HG03196 (cell line): ENCODE results near the gene DGAT2L6.
"Not testable (repeated sequence)": the region's sequence is repeated elsewhere in the genome, so short reads cannot be mapped to it uniquely, and the experiment has no call there.

Experiments
- ATAC-seq: cut with Tn5 transposase; IDR thresholded peaks from one replicate; pipeline ENCODE4 v1.9.1; 2021; ENCODE audit not compliant: unreplicated experiment

Gene DGAT2L6

DNA sequence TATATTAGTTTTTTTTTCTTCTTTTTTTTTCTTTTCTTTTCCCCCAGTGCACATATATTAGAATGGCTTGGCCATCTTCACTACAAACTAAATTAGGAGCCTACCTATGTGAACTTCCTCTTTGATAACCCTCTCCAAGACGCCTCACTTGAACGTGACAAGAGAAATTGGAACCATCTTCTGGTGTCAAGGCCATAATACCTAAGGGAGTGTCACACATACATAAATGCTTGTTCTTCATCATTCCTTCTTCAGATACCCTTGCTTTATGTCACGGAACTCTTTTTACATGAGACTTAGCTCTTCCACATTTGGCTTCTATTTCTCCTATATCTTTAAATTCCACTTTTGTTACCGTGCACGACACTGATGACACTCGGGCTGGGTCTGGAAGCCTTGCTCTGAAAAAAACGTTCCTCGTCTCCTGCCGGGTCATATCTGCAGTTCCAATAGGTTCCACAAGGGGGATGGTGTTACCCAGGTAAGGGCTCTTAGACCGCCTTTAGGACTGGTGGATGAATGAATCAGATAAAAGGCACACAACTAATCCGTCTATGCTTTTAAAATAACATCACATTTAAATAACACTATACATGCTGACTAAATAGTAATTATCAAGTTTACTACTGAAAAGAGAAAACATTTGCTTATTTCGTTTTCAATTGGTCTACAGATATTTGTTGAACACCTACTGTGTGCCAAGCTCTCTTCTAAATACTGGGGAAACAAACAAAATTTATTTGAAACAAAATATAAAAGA, 19.9 kb downstream of the DGAT2L6 start:
- no peak for ATAC-seq

- no peak for ATAC-seq
These were observed 24.4 kb downstream of the DGAT2L6 start for GRCh38 chrX:70201732-70202131.

DNA sequence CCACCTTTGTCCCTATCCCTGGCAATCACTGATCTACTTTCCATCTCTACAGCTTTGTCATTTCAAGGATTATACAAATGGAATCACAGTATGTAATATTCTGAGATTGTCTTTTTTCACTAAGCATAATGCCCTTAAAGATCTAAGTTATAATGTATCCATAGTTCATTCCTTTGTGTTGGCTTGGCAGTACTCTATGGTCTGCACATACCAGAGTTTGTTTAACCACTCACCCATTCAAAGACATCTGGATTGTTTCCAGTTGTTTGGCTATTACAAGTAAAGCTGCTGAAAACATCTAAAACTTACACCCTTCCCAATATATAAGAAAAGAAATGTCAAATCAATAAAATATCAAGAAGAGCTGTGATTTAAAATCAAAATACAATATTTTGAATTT, 31.2 kb downstream of the DGAT2L6 start:
- ATAC-seq, result no peak

DNA sequence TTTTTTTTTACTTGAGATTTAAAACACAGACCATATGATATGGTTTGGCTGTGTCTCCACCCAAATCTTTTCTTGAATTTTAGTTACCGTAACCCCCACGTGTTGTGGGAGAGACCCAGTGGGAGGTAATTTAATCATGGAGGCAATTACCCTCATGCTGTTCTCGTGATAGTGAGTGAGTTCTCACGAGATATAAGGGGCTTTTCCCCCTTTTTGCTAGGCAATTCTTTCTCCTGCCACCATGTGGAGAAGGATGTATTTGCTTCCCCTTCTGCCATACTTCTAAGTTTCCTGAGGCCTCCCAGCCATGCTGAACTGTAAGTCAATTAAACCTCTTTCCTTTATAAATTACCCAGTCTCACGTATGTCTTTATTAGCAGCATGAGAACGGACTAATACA, 32.3 kb downstream of the DGAT2L6 start:
- not testable (repeated sequence) for ATAC-seq

DNA sequence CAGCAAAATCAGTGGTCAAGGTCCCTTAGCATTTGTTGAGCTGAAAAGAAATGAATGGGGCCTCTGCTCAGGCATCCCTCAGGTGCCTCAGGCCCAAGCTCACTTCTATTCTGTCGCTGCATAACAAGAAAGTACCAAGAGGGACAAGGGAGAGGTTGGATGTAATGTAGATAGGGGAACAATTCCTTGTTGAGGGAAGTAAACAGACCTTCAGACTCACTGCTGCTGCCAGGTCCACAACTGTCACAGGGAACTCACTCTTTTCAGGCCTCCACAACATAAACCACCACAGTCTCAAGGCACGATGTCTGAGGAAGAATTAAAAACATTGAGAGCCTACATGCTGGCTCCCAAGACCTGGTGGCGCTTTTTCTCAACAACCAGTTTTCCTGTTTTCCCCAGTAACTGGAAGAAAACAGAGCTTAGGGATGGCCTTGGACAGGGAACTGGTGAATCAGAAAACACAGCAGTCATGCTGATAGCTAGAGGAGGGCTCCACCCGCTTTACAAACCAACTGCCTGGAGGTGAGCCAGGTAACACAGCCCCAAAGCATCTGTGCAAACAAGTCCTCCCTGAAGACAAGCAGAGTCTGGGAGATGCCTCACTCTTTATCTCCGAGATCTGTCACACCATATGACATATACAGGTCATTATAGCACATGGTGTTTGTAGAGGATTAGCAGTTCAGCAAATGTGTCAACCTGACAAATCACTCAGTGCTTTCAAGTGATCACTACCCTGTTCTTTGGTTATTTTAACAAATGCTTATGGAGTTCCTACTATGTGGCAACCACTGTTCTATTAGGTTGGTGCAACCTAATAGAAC, 42.9 kb downstream of the DGAT2L6 start:
- ATAC-seq, result no peak

DNA sequence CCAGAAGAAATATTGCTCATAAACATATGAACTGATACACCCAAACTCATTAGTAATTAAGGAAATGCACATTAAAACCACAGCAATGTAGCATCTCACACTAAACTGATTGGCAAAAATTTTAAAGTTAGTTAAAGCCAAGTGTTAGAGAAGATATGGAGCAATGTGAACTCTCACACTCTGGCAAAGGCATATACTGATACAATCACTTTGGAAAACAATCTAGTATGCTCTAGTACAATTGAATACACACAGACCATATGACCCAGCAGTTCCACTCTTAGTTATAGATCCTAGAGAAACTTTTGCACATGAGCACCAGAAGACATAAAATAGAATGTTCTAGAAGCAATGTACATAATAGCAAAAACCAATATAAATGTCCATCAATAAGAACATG, 48.8 kb downstream of the DGAT2L6 start:
- no peak for ATAC-seq

DNA sequence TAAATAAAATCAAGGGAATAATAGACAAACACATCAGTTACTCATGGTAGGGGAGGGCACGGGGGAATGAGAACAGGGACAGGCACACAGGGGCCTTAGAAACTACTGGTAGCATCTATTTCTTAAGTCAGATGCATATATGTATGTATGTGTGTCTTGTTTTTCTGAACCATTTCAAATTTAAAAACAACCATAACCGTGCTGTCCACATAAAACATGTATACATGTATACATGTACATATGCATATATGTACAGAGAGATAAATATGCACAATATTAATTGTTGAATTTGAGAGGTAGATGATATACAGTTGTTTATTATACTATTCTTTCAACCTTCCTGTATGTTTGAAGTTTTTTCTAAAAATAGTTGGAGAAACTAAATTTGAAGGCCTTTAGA, 49.4 kb downstream of the DGAT2L6 start:
- ATAC-seq, result no peak

GRCh38 chrX:70231666-70232065, 54.4 kb downstream of the DGAT2L6 start:
- no peak for ATAC-seq

DNA sequence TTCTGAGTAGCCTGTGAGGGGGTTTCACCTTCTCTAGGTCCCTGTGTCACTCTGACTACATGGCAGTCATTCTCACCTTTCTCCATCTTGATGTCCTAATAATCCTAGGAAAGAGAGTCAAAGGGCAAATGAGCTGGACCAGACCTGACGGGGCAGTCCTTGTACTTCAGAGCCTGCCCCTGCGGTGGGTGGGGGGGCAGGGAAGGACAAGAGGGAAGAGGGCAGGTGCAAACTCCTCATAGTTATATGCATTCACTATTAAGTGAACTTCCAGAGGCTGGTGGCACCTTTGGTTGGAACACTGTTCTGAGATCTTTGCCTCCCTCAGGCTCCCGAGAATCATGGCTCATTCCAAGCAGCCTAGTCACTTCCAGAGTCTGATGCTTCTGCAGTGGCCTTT, 57.1 kb downstream of the DGAT2L6 start, which contains the start of gene AWAT1:
Gene AWAT1, plus strand, starts transcription at position 301 of the 400 bp plus-strand sequence. Its CDS starts 41 bp downstream, at position 342.
- no peak for ATAC-seq

- ATAC-seq, result no peak
These were observed 63.5 kb downstream of the DGAT2L6 start for GRCh38 chrX:70240751-70241150.

DNA sequence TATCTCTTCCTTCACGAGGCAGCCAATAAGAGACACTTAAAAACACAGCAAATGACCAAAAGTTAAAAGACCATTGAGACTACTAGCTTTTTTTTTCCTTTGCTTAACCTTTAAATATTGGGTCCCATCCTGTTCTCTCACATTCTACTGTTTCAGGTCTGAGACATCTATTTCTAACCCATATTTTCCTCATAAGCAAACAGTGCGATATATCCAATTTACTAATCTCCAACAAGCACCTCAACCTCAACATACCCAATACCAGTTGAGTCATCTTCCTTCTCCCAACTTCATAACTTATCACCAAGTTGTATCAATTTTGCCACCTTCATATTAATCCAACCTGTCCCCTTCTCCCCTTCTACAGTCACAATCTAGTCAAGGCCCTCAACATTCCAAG, 64.2 kb downstream of the DGAT2L6 start:
- ATAC-seq, result no peak

DNA sequence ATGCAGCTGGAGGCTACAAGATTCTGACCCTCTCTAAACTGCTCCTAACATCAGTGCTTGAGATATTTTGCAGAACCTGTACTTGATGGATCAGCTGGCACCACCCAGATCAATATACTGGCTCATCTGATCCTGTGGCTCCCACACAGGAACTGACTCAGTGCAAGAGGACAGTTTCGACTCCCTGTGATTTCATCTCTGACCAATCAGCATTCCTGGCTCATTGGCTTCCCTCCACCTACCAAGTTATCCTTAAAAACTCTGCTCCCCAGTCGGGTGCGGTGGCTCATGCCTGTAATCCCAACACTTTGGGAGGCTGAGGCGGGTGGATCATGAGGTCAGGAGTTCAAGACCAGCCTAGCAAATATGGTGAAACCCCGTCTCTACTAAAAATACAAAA, 66.3 kb downstream of the DGAT2L6 start:
- not testable (repeated sequence) for ATAC-seq

- no peak for ATAC-seq
These were observed 67.6 kb downstream of the DGAT2L6 start for GRCh38 chrX:70244881-70245280.

GRCh38 chrX:70247252-70247651, 70.0 kb downstream of the DGAT2L6 start:
- ATAC-seq, result no peak

- ATAC-seq, result no peak
These were observed 75.2 kb downstream of the DGAT2L6 start for GRCh38 chrX:70252491-70252890.

DNA sequence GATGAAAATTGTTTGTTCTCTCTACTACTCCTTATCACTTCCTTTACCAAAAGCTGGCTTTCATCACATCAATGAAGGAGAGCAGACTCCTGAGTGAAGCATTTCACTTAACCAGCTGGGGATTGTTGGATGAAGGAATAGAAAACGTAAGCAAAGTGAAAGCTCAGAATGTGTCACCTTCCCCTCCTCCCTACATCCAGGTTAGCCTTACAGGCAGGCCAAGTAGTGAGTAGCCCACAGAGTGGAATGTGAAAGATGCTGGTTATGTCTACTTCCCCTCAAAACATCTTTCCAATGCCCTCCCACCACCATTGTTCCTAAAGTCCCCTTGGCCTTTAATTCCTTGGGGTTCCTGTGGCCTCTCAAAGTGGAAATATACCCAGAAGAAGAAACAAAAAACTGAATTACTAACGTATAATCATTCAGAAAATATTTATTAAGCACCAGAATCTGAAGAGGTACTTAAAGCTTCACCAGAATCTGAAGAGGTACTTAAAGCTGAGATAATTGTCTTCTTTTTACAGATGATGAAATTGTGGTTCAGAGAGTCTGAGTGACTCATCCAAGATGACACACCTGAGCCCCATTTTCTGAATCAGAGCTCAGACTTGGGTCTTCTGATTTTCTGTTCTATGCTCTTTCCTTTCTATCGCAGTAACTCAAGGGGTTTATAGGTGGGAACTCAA, 76.2 kb downstream of the DGAT2L6 start:
- no peak for ATAC-seq

DNA sequence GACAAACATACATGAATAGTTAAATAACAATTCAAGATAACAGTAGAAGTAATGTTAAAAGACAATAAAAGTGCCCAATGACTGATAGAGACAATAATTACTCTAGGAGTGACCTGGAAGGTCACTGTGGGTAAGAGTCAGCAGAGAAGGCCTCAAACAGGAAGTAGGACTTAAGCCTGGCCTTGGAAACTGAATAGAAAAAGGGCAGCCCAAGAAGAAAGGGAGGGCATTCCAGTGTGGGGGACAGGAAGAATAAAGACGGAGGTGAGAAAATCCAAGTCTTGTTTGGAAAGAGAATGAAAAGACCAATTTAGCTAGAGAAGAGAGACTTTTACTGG, 76.7 kb downstream of the DGAT2L6 start:
- ATAC-seq, result no peak

DNA sequence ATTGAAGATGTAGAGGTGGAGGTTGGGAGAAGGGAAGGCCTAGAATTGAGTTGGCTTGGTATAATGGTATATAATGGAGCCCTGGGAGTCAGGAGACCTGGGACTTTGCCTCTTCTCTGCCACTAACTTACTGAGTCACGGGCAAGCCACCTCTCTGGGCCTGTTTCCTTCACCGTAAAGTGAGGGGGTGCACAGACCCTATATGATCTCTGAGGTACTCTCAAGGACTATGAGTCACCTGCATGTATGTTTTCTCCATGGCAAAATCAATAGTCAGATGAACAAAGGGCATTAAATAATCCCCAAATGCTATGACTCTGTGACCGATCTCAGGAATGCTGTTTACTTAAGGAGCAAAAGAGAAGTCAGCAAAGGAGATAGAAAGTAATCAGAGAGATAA, 77.6 kb downstream of the DGAT2L6 start:
- ATAC-seq, result no peak
